Astrocyte (in vitro differentiated cells and primary cell): Measurements from ENCODE around the gene MAP1LC3B.

ENCODE experiments used
- EZH2 ChIP-seq: IDR thresholded peaks from 2 replicates; pipeline ENCODE4 v1.6.1; 2012; ENCODE audit warnings: mild to moderate bottlenecking, low read length, inconsistent platforms; ENCODE audit not compliant: insufficient read depth
- TF ChIP-seq, protein P1 (sequence below): IDR thresholded peaks from 2 replicates; pipeline ENCODE4 v1.5.1; 2011; ENCODE audit warnings: low read depth, mild to moderate bottlenecking, inconsistent platforms, low read length, moderate library complexity; ENCODE audit not compliant: insufficient read depth

DNA sequence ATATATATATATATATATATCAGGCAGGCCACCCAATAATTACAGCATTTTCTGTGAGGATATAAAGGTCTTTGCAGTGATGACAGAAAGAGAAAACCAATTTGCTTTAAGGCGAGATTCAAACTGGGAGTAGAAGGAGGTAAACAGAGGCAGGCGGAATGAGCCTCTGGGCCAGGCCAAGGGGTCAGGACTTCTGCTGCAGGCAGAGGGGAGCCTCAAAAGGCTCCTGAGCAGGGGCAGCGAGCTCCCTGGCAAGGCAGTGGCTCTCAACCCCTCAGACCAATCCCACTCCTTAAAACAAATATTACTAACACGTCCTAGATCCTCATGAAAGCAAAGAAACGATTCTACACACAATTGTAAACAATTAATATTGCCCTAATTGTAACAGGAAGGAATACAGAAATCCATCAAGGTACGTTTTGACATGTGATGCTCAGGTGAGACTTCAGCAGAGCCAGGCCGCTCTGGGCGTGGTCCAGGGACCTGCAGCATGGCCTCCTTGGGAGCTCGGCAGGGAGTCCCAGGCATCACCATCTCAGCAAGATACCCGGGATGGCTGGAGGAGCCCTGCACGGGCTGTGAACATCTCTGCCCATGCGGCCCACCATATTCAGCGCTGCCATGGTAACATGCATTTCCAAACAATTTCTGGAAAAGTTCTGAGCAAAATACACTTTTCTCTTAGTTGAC lies 27.0 kb upstream of the MAP1LC3B start:
- TF ChIP-seq, protein P1, sequence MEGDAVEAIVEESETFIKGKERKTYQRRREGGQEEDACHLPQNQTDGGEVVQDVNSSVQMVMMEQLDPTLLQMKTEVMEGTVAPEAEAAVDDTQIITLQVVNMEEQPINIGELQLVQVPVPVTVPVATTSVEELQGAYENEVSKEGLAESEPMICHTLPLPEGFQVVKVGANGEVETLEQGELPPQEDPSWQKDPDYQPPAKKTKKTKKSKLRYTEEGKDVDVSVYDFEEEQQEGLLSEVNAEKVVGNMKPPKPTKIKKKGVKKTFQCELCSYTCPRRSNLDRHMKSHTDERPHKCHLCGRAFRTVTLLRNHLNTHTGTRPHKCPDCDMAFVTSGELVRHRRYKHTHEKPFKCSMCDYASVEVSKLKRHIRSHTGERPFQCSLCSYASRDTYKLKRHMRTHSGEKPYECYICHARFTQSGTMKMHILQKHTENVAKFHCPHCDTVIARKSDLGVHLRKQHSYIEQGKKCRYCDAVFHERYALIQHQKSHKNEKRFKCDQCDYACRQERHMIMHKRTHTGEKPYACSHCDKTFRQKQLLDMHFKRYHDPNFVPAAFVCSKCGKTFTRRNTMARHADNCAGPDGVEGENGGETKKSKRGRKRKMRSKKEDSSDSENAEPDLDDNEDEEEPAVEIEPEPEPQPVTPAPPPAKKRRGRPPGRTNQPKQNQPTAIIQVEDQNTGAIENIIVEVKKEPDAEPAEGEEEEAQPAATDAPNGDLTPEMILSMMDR, result no peak
- no peak for TF ChIP-seq EZH2
